ENCODE data around the gene TNFRSF13B.

Gene TNFRSF13B

DNA sequence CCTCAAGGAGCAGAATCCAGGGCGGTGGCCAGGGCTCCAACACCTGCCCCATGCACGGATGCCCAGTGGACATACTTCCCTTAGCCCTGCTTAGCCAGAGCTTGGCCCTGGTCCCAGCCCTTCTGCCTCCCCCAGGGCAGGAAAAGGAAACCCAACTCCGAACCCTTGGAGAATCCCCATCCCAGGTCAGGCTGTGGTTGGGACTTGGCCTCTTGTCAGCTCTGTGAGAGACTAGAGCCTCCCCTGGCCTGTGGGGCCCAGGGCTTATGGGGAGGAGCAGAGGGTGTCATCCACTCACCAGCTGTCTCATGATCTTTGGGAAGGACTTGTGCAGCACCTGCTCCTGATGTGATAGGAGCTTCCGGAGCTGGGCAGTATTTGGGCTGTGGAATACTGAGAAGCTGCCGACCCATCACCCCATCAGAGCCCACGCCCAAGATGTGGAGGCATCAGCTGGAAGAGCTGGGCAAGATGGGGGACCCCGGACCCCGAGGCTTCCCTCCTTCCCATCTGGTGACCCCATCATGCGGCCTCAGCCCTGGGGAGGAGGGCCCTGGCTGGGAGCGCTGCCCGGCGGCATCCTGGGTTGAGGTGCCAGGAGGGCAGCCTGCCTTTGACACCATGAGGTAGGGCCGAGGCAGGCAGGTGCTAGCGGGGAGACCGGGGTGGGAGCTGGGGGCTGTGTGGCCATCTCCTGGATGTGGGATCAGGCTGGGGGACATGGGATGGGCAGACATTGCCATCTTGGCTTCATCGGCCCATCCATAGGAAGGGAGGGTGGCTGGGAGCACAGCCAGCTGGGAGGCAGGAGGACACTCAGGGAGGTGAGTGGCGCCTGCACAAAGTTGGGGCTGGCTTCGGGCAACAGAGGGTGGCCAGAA is 45.1 kb downstream of the TNFRSF13B start:
- H3K27ac ChIP-seq (replicated peaks), result no peak overlapping the region
- DNase-seq (ENCODE audit: low read depth in 1 of 2, low spot score in 1 of 2), result no peak
- no peaks in the 10 kb centered on the region for H3K27me3 ChIP-seq (ENCODE audit: insufficient read depth, poor library complexity, severe bottlenecking)
- no peak overlapping the region for H3K4me3 ChIP-seq (replicated peaks; ENCODE audit: insufficient read depth, low read length)
- TF ChIP-seq, protein P1, sequence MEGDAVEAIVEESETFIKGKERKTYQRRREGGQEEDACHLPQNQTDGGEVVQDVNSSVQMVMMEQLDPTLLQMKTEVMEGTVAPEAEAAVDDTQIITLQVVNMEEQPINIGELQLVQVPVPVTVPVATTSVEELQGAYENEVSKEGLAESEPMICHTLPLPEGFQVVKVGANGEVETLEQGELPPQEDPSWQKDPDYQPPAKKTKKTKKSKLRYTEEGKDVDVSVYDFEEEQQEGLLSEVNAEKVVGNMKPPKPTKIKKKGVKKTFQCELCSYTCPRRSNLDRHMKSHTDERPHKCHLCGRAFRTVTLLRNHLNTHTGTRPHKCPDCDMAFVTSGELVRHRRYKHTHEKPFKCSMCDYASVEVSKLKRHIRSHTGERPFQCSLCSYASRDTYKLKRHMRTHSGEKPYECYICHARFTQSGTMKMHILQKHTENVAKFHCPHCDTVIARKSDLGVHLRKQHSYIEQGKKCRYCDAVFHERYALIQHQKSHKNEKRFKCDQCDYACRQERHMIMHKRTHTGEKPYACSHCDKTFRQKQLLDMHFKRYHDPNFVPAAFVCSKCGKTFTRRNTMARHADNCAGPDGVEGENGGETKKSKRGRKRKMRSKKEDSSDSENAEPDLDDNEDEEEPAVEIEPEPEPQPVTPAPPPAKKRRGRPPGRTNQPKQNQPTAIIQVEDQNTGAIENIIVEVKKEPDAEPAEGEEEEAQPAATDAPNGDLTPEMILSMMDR (IDR thresholded peaks at IDR 0.05; ENCODE audit: insufficient read depth, low read length), result no peak
- TF ChIP-seq POLR2AphosphoS5 (IDR thresholded peaks at IDR 0.05; ENCODE audit: low read depth) (no peak), SPI1 (IDR thresholded peaks at IDR 0.05; ENCODE audit: borderline replicate concordance, low read depth) (no peak), GABPA (IDR thresholded peaks at IDR 0.05; ENCODE audit: low read depth) (no peak)
- TF ChIP-seq, protein P2, sequence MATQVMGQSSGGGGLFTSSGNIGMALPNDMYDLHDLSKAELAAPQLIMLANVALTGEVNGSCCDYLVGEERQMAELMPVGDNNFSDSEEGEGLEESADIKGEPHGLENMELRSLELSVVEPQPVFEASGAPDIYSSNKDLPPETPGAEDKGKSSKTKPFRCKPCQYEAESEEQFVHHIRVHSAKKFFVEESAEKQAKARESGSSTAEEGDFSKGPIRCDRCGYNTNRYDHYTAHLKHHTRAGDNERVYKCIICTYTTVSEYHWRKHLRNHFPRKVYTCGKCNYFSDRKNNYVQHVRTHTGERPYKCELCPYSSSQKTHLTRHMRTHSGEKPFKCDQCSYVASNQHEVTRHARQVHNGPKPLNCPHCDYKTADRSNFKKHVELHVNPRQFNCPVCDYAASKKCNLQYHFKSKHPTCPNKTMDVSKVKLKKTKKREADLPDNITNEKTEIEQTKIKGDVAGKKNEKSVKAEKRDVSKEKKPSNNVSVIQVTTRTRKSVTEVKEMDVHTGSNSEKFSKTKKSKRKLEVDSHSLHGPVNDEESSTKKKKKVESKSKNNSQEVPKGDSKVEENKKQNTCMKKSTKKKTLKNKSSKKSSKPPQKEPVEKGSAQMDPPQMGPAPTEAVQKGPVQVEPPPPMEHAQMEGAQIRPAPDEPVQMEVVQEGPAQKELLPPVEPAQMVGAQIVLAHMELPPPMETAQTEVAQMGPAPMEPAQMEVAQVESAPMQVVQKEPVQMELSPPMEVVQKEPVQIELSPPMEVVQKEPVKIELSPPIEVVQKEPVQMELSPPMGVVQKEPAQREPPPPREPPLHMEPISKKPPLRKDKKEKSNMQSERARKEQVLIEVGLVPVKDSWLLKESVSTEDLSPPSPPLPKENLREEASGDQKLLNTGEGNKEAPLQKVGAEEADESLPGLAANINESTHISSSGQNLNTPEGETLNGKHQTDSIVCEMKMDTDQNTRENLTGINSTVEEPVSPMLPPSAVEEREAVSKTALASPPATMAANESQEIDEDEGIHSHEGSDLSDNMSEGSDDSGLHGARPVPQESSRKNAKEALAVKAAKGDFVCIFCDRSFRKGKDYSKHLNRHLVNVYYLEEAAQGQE (IDR thresholded peaks at IDR 0.05; ENCODE audit: insufficient replicate concordance, low read depth), result no peak

DNA sequence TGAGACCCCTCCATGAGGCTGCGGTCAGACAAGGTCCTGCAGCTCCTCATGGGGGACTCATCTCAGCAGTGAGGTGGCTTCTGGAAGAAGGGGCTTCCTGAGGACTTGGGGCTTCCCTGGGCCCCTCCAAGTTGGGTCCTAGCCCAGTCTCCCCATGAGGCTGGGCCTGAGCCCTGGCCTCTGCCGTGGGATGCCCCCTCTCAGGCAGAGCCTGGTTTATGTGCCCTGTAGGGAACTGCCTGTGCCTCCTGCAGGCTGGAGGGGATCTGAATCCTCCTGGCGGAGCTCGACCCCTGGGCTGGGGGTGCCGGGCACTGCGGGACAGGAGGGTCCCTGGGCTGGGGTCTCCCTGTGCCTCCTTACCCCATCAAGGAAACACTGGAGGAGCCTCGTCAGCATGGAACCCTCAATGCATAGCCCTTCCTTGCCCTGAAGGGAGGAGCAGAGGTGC is 45.8 kb downstream of the TNFRSF13B start:
- no peak for DNase-seq (ENCODE audit: low read depth in 1 of 2, low spot score in 1 of 2)
- TF ChIP-seq, protein P2 (IDR thresholded peaks at IDR 0.05; ENCODE audit: insufficient replicate concordance, low read depth), result no peak
- TF ChIP-seq SPI1 (IDR thresholded peaks at IDR 0.05; ENCODE audit: borderline replicate concordance, low read depth), result no peak
- TF ChIP-seq, protein P1 (IDR thresholded peaks at IDR 0.05; ENCODE audit: insufficient read depth, low read length), result no peak
- no peak for TF ChIP-seq GABPA (IDR thresholded peaks at IDR 0.05; ENCODE audit: low read depth)
- no peak for TF ChIP-seq POLR2AphosphoS5 (IDR thresholded peaks at IDR 0.05; ENCODE audit: low read depth)
- no peak overlapping the region for H3K27ac ChIP-seq (replicated peaks)
- no peak overlapping the region for H3K4me3 ChIP-seq (replicated peaks; ENCODE audit: insufficient read depth, low read length)
- H3K27me3 ChIP-seq (ENCODE audit: insufficient read depth, poor library complexity, severe bottlenecking), result no peaks in the 10 kb centered on the region

DNA sequence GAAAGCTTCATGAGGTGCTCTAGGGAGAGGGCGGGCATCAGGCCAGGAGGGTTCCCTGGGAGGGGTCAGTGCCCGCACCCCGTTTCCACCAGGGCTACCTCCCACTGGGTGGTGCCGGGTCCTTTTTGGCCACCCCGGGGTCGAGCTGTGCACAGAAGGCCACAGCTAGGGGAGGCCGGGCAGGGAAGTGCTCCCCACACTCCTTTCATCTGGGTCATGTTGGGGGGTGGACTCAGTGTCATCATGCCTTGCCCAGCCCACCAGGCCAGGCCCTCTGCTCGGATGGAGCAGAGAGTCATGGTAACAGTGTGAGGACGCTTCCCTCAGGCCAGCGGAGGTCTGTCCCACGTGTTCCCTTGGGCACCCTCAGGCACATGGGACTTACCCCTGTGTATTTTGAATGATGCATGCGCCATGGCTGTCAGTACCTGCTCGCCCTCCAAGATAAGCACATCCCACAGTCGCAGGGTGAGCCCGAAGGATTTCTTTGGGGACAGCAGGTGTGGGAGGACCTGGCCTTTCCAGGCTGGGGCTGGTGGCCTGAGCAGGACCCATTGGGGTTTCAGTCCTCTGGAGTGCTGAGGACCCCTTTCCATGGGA is 46.4 kb downstream of the TNFRSF13B start:
- Histone ChIP-seq H3K4me3 (replicated peaks; ENCODE audit: insufficient read depth, low read length) (no peak overlapping the region), H3K27ac (replicated peaks) (no peak overlapping the region), H3K27me3 (ENCODE audit: insufficient read depth, poor library complexity, severe bottlenecking) (no peaks in the 10 kb centered on the region)
- no peak for DNase-seq (ENCODE audit: low read depth in 1 of 2, low spot score in 1 of 2)
- TF ChIP-seq SPI1 (IDR thresholded peaks at IDR 0.05; ENCODE audit: borderline replicate concordance, low read depth), result no peak
- TF ChIP-seq, protein P1 (IDR thresholded peaks at IDR 0.05; ENCODE audit: insufficient read depth, low read length), result no peak
- TF ChIP-seq, protein P2 (IDR thresholded peaks at IDR 0.05; ENCODE audit: insufficient replicate concordance, low read depth), result no peak
- no peak for TF ChIP-seq GABPA (IDR thresholded peaks at IDR 0.05; ENCODE audit: low read depth)
- no peak for TF ChIP-seq POLR2AphosphoS5 (IDR thresholded peaks at IDR 0.05; ENCODE audit: low read depth)
